ENCODE results near the gene CACUL1.
"Not testable (repeated sequence)": the region's sequence is repeated elsewhere in the genome, so short reads cannot be mapped to it uniquely, and the experiment has no call there.

Gene CACUL1

GRCh38 chr10:118754556-118755423 is at the start of gene CACUL1:
CACUL1 (minus strand) TSS chr10:118754970; CDS start chr10:118754762, 208 bp downstream.
- DNase-seq (ENCODE audit: low spot score): peak; percentile 89

GRCh38 chr10:118804262-118804773 is 49.5 kb upstream of the CACUL1 start:
- no peak for DNase-seq (ENCODE audit: low spot score)

GRCh38 chr10:118802126-118802793 is 47.5 kb upstream of the CACUL1 start:
- DNase-seq (ENCODE audit: low spot score): no peak

GRCh38 chr10:118800920-118801319 is 46.1 kb upstream of the CACUL1 start:
- DNase-seq (ENCODE audit: low spot score): no peak

GRCh38 chr10:118799777-118800176 is 45.0 kb upstream of the CACUL1 start:
- no peak for DNase-seq (ENCODE audit: low spot score)

GRCh38 chr10:118798231-118798662 is 43.5 kb upstream of the CACUL1 start:
- no peak for DNase-seq (ENCODE audit: low spot score)

- DNase-seq (ENCODE audit: low spot score): not testable (repeated sequence)
Observed at GRCh38 chr10:118794971-118795370, 40.2 kb upstream of the CACUL1 start.

- DNase-seq (ENCODE audit: low spot score): no peak
Observed at GRCh38 chr10:118793545-118793944, 38.8 kb upstream of the CACUL1 start.

- no peak for DNase-seq (ENCODE audit: low spot score)
Observed at GRCh38 chr10:118792526-118792925, 37.8 kb upstream of the CACUL1 start.

GRCh38 chr10:118790058-118790457 is 35.3 kb upstream of the CACUL1 start:
- DNase-seq (ENCODE audit: low spot score): no peak

GRCh38 chr10:118785551-118785950 is 30.8 kb upstream of the CACUL1 start:
- no peak for DNase-seq (ENCODE audit: low spot score)

- DNase-seq (ENCODE audit: low spot score): no peak
Observed at GRCh38 chr10:118783776-118784545, 29.2 kb upstream of the CACUL1 start.

- not testable (repeated sequence) for DNase-seq (ENCODE audit: low spot score)
Observed at GRCh38 chr10:118782916-118783465, 28.2 kb upstream of the CACUL1 start.

- DNase-seq (ENCODE audit: low spot score): no peak
Observed at GRCh38 chr10:118781541-118781940, 26.8 kb upstream of the CACUL1 start.

- no peak for DNase-seq (ENCODE audit: low spot score)
Observed at GRCh38 chr10:118778727-118779126, 24.0 kb upstream of the CACUL1 start.

- DNase-seq (ENCODE audit: low spot score): no peak
Observed at GRCh38 chr10:118776960-118777359, 22.2 kb upstream of the CACUL1 start.

- DNase-seq (ENCODE audit: low spot score): no peak
Observed at GRCh38 chr10:118776033-118776432, 21.3 kb upstream of the CACUL1 start.

- no peak for DNase-seq (ENCODE audit: low spot score)
Observed at GRCh38 chr10:118775478-118775877, 20.7 kb upstream of the CACUL1 start.

- no peak for DNase-seq (ENCODE audit: low spot score)
Observed at GRCh38 chr10:118773041-118773440, 18.3 kb upstream of the CACUL1 start.

GRCh38 chr10:118771976-118772375 is 17.2 kb upstream of the CACUL1 start:
- DNase-seq (ENCODE audit: low spot score): no peak

- DNase-seq (ENCODE audit: low spot score): no peak
Observed at GRCh38 chr10:118769898-118770600, 15.3 kb upstream of the CACUL1 start.

Measured in HuH-7.5 (cell line).